GM12874 (cell line): ENCODE measurements around the gene CPED1.

Experiments used
- TF ChIP-seq, protein P1 (sequence below): IDR thresholded peaks from 2 replicates; pipeline ENCODE4 v1.5.1; 2011; ENCODE audit warnings: low read depth, mild to moderate bottlenecking, control low read depth, low read length, moderate library complexity; ENCODE audit not compliant: insufficient read depth

The CPED1 gene

DNA sequence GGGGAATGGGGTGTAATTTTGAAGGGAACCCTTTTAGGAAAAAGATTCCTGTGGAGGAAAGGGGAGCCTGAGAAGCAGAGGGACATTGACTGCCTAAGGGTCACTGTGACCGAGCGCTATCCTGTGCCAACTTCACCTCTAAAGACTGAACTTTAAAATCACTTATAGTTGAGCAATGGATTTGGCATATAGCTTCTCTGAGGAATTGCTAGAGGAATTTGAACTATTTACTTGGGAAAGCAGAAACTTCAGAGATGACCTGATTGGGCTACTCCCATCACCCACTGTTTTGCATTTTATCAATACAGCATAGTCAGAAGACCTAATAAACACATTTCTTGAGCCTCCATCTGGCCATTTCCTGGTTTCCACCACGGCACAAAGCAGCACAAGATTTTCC lies 316.6 kb downstream of the CPED1 start:
- TF ChIP-seq, protein P1, sequence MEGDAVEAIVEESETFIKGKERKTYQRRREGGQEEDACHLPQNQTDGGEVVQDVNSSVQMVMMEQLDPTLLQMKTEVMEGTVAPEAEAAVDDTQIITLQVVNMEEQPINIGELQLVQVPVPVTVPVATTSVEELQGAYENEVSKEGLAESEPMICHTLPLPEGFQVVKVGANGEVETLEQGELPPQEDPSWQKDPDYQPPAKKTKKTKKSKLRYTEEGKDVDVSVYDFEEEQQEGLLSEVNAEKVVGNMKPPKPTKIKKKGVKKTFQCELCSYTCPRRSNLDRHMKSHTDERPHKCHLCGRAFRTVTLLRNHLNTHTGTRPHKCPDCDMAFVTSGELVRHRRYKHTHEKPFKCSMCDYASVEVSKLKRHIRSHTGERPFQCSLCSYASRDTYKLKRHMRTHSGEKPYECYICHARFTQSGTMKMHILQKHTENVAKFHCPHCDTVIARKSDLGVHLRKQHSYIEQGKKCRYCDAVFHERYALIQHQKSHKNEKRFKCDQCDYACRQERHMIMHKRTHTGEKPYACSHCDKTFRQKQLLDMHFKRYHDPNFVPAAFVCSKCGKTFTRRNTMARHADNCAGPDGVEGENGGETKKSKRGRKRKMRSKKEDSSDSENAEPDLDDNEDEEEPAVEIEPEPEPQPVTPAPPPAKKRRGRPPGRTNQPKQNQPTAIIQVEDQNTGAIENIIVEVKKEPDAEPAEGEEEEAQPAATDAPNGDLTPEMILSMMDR, result no peak

DNA sequence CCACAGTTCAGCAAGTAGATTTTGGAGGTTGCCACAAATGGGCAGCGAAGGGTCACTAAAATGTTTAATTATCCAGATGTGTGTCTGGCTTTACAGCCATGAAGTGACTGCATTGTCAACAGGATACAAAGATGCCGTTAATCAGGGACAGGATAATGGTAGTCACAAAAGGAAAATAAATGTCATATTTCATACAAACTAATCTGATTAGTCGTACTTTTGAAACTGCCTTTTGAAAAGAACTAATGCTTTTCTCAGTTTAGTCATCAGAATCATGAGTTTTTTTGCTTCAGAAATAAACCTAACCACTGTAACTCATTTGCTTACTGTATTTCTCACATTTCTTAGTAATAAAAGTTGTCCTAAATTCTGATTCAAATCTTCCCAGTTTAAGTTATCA lies 318.1 kb downstream of the CPED1 start:
- TF ChIP-seq, protein P1, result no peak

DNA sequence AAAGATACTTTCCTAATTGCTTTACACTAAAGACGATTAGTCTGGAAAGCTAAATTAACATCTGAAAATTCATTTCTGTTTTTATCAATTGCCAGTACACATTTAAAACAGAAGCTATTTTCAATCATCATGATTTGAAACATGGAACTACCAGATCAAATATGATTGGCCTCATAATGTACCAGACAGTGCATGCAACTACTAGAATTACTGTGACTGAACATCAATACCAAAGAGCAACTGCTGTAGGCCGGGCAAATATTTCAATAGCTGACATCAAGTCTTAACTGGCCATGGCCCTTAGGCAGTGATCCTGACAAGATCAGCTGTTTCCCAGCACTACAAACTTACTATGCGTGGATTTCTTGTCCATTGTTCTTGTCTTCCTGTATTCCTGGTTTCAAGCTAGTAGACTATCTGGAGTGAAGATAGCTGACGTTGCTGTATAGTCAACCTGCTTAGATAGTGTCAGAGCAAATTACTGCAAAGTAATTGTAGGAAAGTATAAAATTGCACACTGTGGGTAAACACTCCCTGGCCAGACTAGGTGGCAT lies 318.6 kb downstream of the CPED1 start:
- TF ChIP-seq, protein P1, result no peak

DNA sequence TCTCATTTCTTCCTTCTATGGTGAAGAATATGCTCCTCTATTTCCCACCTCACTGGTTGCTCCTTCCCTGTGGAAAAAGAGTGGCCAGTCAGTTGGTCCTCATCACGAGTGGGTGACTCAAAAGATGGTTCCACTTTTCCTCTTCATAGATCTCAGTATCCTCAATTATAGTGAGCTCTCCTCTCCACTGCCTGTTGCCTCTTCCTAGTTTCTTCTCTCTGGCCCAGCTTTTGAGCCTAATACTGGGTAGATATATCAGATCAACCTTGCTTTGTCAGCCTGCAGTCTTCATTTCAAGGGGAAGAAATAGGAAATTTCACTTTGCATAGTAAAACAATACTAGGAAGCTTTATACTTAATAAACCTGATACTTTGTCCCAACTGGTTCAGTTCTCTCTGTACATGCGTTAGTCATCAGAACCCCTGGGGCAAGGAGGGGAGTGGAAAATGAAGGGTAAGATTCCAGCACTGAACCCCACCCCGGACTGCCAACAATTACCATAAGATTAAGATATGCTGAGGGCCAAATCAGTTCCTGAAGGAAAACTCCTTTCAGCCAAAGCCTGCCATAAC lies 324.8 kb downstream of the CPED1 start:
- TF ChIP-seq, protein P1, result no peak

DNA sequence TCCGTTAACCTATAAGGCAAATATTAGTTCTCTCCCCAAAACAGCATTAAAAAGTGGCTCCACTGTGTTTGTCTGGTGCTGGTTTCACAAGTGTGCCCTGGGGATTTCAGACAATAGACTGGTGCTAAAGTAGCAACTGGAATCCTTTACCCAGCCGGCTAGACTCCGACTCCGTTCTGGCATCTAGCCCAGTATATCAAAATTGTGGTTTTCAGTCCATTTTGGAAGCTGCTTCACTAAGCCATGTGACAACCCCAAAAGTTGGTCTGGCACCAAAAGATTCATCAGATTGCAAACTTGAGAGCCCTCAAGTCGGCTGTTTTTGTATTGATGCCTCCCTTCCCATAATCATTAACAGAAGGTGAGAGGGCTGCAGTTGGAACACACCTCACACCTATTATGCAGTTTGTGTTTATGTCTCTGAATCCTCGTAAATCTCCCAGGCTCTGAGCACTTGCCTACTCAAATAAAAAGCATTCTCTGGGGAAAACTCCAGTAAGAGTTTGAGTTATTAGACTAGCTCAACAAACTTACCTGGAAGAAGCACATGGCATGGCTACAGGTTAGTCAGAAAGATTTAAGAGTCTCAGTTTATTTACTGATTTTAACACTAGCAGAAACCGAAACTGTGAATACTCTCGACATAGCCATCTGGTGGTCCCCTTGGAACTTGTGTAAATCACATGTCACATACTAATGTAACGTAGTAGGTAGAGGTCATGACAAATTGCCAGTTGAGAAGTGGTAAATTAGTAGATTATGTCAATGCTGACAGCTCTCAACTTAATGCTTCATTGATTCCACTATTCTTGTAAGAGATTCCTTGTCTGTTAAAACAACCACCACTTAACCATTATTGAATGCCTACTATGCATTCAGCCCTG lies 325.5 kb downstream of the CPED1 start:
- TF ChIP-seq, protein P1, result no peak

DNA sequence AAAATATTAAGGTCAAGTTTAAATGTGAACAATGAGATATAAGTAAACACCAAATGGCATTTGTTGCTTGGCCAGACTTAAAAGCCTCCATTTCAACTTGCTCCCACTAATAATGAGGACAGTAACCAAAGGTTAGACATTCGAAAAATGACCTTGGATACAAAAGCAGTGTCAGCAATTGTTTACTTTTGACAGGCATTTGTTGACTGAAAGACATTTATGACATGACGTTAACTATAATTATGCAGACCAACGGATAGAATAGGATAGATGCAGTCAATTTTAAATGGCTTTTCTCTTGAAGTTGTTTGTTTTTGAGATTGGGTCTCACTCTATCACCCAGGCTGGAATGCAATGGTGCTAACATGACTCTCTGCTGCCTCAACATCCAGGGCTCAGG lies 333.9 kb downstream of the CPED1 start:
- TF ChIP-seq, protein P1, result no peak

DNA sequence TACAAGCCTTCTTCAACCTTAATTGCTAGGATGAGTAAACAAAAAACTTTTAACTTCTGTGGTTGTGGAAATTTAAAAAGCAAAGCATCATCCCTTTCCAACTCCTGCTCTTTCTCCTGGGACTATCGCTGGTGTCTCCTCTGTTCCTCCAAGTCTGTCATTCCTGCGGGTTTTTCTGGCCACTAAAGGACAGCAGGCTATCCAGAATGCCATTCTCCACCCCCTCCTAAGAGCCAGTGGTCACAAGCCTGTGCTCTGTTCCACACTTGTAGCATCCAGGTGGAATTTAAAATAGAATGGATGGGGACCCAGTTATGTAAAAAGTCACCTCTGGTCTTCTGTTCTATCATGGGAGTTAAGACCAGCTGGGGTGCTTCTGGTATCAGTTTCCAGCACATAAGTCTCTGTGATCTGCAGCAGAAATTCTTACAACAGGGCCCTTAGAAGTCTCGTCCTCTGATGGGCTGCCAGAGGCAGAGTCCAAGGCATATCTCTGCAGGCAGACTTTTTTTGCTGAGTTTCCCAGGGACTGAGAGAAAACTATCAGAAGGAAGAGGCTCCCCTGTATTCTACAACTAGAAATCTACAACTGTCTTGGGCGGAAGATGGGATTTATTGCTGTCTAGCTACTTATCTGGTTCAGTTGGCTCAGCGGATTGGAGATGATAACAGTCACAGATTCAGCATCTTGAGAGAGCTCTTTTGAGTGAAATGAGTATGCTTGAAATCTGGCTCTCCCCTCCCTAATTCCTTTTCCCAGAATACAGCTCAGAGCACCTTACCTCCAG lies 335.2 kb downstream of the CPED1 start:
- TF ChIP-seq, protein P1, result no peak
